HepG2 (cell line): Measurements from ENCODE around the gene C5orf34. TPM values are rescaled to one million over a fixed set of nuclear protein-coding genes. Genes with fewer than 3 reads are reported as not detected.

Experiments used
- ARID2 ChIP-seq: sonication (generic); formaldehyde crosslinking; IDR thresholded peaks from 2 replicates; pipeline ENCODE4 v1.8.1; 2022; ENCODE audit warnings: mild to moderate bottlenecking, missing genetic modification reagents, borderline replicate concordance
- CTCF ChIP-seq: sonication (generic); formaldehyde crosslinking; IDR thresholded peaks from 2 replicates; pipeline ENCODE4 v1.5.0; 2020; ENCODE audit warnings: mild to moderate bottlenecking, missing genetic modification reagents, moderate library complexity
- DPF2 ChIP-seq: sonication (generic); formaldehyde crosslinking; IDR thresholded peaks from 2 replicates; pipeline ENCODE4 v1.4.0; 2020; ENCODE audit warnings: mild to moderate bottlenecking, low read depth, missing genetic modification reagents, borderline replicate concordance
- FOXA3 ChIP-seq: IDR thresholded peaks from 2 replicates; pipeline ENCODE4 v1.6.1; 2016; ENCODE audit warnings: missing genetic modification reagents, missing compliant biosample characterization
- HES4 ChIP-seq: sonication (generic); formaldehyde crosslinking; IDR thresholded peaks from 2 replicates; pipeline ENCODE4 v1.9.0; 2021; ENCODE audit warnings: mild to moderate bottlenecking, missing genetic modification reagents, borderline replicate concordance
- NFYB ChIP-seq: sonication (generic); formaldehyde crosslinking; IDR thresholded peaks from 2 replicates; pipeline ENCODE4 v1.4.0; 2020; ENCODE audit warnings: missing genetic modification reagents
- RAD51 ChIP-seq: fragments of 450-650 bp; IDR thresholded peaks from 2 replicates; pipeline ENCODE4 v1.6.1; 2016; ENCODE audit warnings: borderline replicate concordance
- RBFOX2 ChIP-seq: fragments of 200-400 bp; formaldehyde crosslinking; IDR thresholded peaks from 2 replicates; pipeline ENCODE4 v1.6.1; 2017; ENCODE audit warnings: low read depth, mild to moderate bottlenecking, low read length
- RFX1 ChIP-seq: fragments of 450-650 bp; IDR thresholded peaks from 2 replicates; pipeline ENCODE4 v1.6.1; 2017
- RXRA ChIP-seq: sonication (generic); formaldehyde crosslinking; IDR thresholded peaks from 2 replicates; pipeline ENCODE4 v1.5.1; 2020; ENCODE audit warnings: missing genetic modification reagents
- SETDB1 ChIP-seq: sonication (generic); formaldehyde crosslinking; IDR thresholded peaks from 2 replicates; pipeline ENCODE4 v1.5.1; 2020; ENCODE audit warnings: missing genetic modification reagents, mild to moderate bottlenecking, borderline replicate concordance
- USF2 ChIP-seq, 2 experiments: sonication (generic) in 1 of 2; formaldehyde crosslinking in 1 of 2; IDR thresholded peaks; 2 replicates each; pipeline versions ENCODE4 v1.5.1 to v1.6.1; 2011 to 2020; ENCODE audit warnings: borderline replicate concordance in 1 of 2, low read depth in 1 of 2, low read length in 1 of 2, mild to moderate bottlenecking in 1 of 2, missing genetic modification reagents in 1 of 2, moderate library complexity in 1 of 2
- ZNF44 ChIP-seq: sonication (generic); formaldehyde crosslinking; IDR thresholded peaks from 2 replicates; pipeline ENCODE4 v1.5.1; 2020; ENCODE audit warnings: mild to moderate bottlenecking, missing genetic modification reagents
- ZNF570 ChIP-seq: sonication (generic); formaldehyde crosslinking; IDR thresholded peaks from 2 replicates; pipeline ENCODE4 v1.4.0; 2020; ENCODE audit warnings: mild to moderate bottlenecking, missing genetic modification reagents, borderline replicate concordance
- ZNF609 ChIP-seq: sonication (generic); formaldehyde crosslinking; IDR thresholded peaks from 2 replicates; pipeline ENCODE4 v1.4.0; 2020; ENCODE audit warnings: mild to moderate bottlenecking, missing genetic modification reagents, borderline replicate concordance
- ZNF784 ChIP-seq: sonication (generic); formaldehyde crosslinking; IDR thresholded peaks from 2 replicates; pipeline ENCODE4 v1.5.1; 2020; ENCODE audit warnings: missing genetic modification reagents, mild to moderate bottlenecking, borderline replicate concordance
- ZNF850 ChIP-seq: sonication (generic); formaldehyde crosslinking; conservative IDR thresholded peaks from 2 replicates; pipeline ENCODE4 v1.9.0; 2021; ENCODE audit warnings: mild to moderate bottlenecking, missing genetic modification reagents
- polyA plus RNA-seq, 8 experiments: library from polyadenylated mRNA; depleted of rRNA in 3 of 8; stranded (reverse) in 7 of 8; unstranded in 1 of 8; fragments of >200 nt; fragmentation: Illumina TruSeq in 4 of 8; extraction: Trizol in 4 of 8; gene quantifications; 2 replicates each; pipeline versions ENCODE4 v1.2.1 to v1.2.3, GENCODE V29; 2011 to 2016; ENCODE audit warnings: low read depth in 4 of 8, missing spikeins in 1 of 8, mixed read lengths in 1 of 8; ENCODE audit not compliant: insufficient read depth in 1 of 8
- total RNA-seq, 5 experiments: library from RNA; depleted of rRNA; stranded (reverse); fragments of >200 nt; fragmentation: Illumina TruSeq; extraction: Trizol; gene quantifications; 2 replicates each; pipeline ENCODE4 v1.2.3, GENCODE V29; 2016; ENCODE audit warnings: low read depth in 1 of 5

Gene C5orf34
- total and polyA plus RNA-seq, 2 of the 13 experiments (the other 11 are each of a cell fraction or from before 2014, with no cell fraction given): 3.2 to 6.4 TPM

GRCh38 chr5:43555895-43556606 is 41.1 kb upstream of the C5orf34 start (continued):
- no peak for TF ChIP-seq RFX1
- TF ChIP-seq NFYB: no peak
- no peak for TF ChIP-seq RBFOX2
- no peak for TF ChIP-seq ZNF850 (CRISPR knock-in tag)
- TF ChIP-seq ARID2 (CRISPR knock-in tag): no peak; the same call in 1 of the 2 replicates
- no peak for TF ChIP-seq ZNF44 (CRISPR knock-in tag)
- no peak for TF ChIP-seq DPF2 (CRISPR knock-in tag)
- no peak for TF ChIP-seq FOXA3 (CRISPR knock-in tag)
- TF ChIP-seq SETDB1 (CRISPR knock-in tag): no peak
- peak; percentile 13; the same call in 1 of the 2 replicates for TF ChIP-seq ZNF784 (CRISPR knock-in tag)
- no peak for TF ChIP-seq HES4
- TF ChIP-seq RAD51: no peak
- TF ChIP-seq ZNF609 (CRISPR knock-in tag): 0 out of 2 replicates have a peak, but pooled peaks have one; percentile 23
- TF ChIP-seq RXRA (CRISPR knock-in tag): peak; percentile 30; the same call in 1 of the 2 replicates
- no peak for TF ChIP-seq ZNF570
- TF ChIP-seq USF2 (IDR thresholded peaks at IDR 0.05; ENCODE audit: low read depth, low read length): no peak
- no peak for TF ChIP-seq USF2 (CRISPR knock-in tag; IDR thresholded peaks at IDR 0.05; ENCODE audit: borderline replicate concordance)
- no peak for TF ChIP-seq CTCF
